GM19438 (cell line): ENCODE measurements around the gene TMBIM4.

Experiments used
- ATAC-seq: cut with Tn5 transposase; IDR thresholded peaks from one replicate; pipeline ENCODE4 v1.9.1; 2021; ENCODE audit warnings: low read depth; ENCODE audit not compliant: unreplicated experiment

Gene TMBIM4

DNA sequence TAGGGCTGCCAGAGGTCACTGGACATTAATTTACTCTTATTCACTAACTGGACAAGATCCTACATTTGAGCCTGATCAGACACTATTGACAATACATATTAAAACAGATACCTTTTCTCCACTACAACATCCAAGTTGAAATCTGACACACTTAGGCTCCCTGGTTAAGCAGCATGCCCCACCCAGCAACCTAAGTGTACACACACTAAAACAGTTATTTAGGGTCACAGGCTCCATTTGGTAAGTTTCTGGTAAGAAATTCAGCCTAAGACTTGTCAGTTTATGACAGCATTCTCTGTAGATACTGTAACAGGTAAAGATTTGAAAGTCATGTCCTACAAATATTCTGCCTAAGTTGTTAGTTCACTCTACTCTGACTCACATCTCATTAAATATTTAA, 27.0 kb downstream of the TMBIM4 start:
- ATAC-seq = no peak

DNA sequence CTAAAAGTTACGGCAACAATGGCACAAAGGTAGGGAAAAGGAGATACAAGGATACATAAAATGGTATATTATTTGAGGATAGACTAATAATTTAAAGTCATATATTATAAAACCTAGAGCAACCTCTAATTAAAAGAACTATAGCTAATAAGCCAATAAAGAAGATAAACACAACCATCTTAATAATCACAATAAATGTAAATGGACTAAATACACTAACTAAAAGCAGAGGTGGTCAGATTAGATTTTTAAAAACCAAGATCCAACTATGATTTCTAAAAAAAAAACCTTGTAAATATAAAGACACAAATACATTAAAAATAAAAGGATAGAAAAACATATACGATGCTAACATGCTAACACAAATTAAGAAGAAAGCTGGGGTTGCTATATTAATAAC, 28.5 kb downstream of the TMBIM4 start:
- ATAC-seq = no peak

DNA sequence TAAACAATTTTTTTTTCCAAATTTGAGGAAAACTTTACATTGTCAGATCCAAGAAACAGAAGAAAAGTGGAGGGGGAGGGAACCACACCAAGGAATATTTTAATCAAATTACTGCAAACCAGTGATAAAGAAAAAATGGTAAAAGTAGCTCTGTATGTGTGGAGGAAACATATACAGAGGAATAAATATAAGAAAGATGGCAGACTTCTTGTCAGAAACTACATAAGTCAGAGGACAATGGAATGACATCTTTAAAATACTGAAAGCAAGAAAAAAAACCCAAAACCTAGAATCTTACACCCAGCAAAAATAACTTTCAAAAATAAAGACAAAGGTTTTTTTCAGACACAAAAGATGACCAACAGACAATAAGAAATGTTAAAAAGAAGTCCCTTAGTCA, 29.1 kb downstream of the TMBIM4 start:
- no peak for ATAC-seq

DNA sequence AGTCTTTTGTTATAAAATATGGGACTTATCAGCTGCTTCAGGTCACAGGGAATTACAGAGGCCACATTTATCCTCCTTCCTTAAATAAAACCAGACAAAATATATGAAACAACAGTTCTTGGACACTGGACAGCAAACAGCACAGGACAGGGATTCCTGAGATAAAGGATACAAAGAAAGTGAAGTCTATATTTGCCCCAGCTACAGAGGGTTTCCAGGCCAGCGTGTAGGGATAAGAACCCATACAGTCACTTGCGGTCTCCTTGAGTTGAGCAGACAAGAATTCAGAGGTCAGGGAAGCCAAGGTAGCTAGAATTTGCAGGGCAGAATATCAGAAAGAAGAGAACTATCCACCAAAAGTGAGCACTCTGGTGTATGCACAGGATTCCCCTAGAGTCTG, 30.5 kb downstream of the TMBIM4 start:
- ATAC-seq = no peak

DNA sequence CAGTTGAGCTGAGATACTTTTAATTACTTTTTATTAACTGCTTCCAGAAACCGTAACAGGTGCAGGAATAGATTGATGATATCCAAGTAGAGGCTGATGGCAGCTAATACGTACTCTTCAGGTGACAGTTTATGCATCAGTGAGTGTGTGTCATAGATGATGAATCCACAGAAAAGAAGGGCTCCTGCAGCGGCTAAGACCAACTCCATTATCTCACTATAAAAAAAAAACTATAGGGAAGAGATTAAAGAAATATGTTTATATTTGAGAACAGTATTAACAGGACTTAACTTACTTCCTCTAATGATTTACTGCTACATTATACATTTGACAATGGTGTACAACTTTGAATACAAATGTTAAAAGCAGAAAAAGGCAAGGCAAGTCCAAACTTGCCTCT, 31.9 kb downstream of the TMBIM4 start:
- no peak for ATAC-seq

DNA sequence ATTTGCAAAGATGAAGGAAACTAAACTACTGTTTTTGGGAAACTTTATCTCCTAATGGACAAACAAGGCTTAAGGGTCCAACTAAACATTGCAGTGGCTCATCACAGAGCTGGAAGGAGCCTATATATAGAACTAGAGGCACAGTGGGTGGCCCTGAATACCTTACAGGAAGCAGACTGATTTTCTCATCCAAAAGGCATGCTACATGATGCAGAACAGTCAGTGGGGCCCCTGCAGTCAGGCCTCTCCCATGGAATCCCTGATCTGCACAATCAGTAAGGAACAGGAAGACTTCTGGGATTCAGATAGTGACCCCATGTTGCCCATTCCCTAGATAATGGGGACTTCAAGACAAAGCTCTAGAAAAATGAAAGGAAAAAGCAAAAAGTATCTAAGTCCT, 37.4 kb downstream of the TMBIM4 start:
- no peak for ATAC-seq

DNA sequence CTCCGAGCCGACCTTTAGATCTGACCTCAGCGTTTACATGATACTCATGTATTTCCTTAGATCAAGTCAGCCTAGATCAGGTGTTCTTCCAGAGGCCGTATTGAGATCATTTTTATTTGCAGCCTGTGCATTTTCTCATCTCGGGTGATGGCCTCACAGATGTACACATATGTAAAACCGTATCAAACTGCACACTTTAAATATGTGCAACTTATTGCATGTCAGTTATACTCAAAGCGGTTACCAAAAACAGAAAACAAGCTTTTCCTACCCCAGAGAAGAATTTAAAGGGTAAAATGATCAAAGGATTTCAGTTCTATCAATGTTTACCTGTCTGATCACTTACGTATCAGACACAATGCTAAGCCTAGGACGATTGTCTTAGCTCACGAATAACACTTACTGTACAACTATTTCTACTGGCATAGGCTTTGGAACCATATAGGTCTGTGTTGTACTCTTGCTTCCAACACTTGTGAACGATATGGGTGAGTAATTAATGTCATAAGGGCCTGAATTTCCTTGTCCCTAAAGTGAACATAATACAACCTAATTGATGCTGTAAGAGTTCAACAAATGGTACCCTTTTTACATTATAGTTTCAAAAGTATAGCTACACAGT, 38.6 kb downstream of the TMBIM4 start:
- ATAC-seq = no peak

DNA sequence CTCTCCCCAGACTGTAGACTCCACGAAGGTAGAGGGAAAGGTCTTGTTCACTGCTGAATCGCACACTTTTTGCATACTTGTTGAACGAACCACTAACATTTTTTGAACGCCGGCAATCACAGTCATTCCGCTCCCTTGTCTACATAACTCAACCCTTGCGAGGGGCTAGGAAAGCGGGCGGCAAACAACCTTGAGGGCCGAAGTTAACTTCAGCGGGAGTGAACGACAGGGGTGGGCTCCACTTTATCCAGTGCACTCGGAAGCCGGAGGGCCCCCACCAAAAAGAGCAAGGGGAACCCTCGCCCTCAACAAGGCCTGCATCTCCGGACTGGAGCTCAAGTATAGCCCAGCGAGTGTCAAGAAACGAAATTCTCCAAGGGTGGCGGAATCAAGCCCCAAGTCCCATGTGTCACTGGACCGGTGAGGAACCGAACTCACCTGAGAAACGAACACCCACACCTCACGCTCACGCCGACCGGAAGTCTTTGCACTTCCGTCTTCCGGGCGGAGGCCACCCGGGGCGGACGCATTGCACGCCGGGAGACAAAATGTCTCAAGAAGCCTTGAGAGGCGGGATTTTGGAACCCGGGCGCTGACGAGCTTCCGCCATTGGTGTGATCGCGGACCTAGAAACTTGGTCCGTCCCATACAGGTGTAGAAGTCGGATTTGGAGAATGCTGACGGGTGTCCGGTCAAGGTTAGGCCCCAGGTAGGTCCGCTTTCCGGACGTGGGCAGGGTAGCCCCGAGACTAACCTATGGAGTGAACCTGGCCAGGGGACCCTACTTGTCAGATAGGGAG, 39.3 kb downstream of the TMBIM4 start, which contains the start of gene LLPH:
Gene LLPH (minus strand): TSS at position 484 of the 800 bp plus-strand sequence. CDS start 1,644 bp downstream, outside the sequence.
- peak; percentile 98 for ATAC-seq

DNA sequence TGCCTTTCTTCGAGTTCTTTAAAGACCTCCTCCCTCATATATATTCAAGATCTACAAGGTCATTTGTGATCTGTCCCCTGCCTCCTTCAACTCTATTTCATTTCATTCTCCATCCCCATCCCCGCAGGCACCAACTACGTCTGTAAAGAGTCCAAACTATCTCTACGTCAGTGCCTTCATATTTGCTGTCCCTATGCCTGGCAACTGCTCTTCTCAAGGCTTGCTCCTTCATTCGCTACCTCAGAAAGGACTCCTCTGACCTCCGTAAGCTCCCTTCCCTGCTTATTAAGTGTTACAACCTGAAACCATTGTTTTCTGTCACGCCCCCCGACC, 39.9 kb downstream of the TMBIM4 start:
- ATAC-seq = no peak

DNA sequence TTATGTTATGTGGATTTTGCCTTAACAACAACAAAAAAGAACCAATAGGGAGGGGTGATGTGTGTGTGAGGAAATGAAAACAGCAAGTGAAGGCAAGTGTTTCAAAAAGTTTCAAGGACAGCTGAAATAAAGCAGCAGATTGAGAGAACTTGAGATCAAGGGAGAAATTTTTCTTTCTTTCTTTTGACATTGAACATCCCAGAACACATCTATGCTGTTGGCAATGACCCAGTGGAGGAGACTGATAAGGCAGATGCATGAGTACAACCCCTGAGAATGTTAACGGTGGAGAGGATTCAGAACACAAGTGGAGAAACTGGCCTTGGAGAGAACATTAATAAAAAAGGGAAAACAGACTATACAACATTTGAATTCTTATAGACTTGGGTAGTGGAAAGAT, 42.1 kb downstream of the TMBIM4 start:
- ATAC-seq = no peak

DNA sequence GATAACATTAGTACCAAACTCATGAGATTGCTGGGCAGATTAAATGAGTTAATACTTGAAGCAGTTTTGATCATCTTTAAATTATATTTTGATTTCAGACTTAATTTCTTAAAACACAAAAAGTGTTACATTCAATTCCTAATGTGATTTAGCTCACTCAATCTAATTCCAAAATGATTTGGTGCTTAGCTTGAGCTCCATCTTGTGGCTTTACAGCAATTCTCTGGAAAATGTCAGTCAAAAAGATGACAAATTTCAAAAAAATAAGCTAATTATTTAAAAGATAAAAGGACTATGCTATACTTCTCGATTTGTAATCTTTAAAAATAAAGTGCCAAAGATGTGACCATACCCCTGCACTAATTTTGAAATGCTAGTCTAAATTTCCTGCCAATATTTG, 49.3 kb downstream of the TMBIM4 start:
- ATAC-seq = no peak

DNA sequence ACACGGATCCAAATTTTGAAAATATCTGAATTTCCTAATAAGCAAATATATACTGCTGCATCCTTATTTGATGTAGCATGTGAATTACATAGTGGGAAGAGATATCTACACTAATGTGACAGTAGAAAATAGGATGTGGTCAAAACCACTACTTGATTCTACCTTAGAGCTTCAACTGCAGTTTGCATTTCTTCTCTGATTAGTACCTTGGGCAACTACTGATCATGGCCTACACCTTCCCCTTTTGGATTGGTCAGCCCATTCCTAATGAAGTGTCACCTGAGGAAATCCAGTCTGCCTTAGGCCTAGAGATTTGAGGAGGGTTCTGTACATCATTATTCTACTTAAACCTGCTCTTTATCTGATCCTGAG, 49.9 kb downstream of the TMBIM4 start:
- no peak for ATAC-seq

DNA sequence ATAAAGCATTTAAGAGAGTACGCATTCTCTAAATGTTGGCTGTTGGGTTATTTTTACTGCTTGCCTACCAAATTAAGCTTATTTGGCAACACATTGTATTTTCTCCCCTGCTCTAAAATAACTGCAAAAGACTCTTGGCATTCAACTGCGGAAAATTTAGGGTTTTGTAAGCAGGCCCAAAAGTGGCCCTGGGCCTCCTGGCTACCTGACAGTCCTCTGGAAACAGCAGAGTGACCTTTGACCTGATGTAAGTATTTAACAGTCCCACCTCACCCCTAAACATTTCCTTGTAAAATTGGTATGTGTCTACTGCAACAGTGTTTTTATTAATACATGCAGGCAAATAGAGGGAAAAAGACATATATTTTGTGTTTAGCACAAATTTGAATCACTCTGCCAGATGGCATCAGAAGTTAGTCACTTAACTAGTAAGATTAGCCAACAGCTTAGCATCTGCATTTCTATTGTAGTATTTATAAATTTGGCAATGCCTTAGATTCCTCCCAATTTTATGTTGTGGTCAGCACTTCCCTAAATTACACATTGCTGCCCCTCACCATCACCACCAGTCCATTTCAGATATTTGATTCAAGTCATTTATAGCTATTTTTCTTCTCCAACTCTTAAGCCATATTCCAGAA, 50.4 kb downstream of the TMBIM4 start:
- ATAC-seq = no peak

DNA sequence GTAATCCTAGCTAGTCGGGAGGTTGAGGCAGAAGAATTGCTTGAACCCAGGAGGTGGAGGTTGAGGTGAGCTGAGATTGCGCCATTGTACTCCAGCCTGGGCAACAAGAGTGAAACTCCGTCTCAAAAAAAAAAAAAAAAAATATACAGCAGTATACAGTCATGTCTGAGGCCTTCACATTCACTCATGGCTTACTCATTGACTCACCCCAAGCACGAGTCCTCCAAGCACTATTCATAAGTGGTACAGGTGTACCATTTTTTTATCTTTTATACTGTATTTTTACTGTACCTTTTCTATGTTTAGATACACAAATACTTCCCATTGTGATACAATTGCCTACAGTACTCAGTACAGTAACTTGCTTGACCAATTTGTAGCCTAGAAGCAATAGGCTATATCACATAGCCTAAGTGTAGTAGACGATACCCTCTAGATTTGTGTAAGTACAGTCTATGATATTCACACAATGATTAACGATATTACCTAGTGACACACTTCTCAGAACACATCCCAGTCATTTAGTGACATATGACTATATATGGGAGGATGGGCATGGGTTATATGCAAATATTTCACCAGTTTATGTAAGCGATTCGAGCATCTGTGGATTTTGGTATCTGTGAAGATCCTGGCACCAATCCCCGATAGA, 51.4 kb downstream of the TMBIM4 start:
- ATAC-seq = no peak

DNA sequence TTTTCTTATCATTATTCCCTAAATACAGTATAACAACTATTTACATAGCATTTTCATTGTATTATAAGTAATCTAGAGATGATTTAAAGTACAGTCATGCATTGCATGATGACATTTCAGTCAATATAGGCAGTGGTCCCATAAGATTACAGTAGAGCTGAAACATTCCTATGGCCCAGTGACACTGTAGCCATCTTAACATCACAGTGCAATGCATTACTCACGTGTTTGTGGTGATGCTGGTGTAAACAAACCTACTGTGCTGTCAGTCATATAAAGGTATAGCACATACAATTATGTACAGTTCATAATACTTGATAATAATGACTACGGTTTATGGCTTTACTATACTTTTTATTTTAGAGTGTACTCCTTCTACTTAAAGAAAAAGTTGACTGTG, 52.6 kb downstream of the TMBIM4 start:
- ATAC-seq = no peak

DNA sequence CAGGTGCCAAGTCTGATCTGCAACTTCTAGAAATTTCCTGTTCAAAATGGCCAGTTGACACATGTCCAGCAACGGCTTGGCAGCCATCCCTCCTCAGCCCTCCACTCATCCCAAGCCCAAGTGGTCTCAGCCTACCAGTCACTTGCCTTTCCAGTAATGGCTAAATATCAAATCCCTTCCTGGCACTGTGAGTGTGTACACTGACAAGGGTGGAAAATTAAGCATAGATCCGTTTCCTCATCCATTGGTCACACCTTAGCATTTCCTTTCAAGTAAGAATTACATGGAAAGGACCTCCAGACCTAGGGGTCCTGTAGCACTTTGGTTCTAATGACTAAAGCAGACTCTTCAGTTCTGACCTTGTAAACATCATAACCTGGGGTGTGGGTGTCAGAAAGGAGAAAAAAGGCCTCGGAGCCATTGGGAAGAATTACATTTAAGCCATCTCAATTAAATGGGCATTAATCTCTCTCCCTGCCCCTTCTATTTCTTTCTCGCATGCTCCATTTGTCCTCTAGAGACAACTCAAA, 54.7 kb downstream of the TMBIM4 start:
- no peak for ATAC-seq

DNA sequence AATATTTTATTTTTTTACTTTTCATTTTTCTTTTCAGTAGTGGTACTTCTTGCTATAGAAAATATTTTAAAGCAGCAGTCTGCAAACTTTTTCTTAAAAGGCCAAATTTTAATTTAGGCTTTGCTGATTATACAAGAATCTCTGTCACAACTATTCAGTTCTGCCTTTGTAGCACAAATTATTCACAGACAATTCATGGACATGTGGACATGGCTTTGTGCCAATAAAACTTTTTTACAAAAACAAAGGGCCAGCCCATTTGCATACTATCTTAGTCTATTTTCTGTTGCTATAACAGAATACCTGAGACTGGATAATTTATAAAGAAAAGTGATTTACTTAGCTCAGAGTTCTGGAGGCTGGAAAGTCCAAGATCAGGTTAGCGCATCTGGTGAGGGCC, 56.3 kb downstream of the TMBIM4 start:
- ATAC-seq = no peak

DNA sequence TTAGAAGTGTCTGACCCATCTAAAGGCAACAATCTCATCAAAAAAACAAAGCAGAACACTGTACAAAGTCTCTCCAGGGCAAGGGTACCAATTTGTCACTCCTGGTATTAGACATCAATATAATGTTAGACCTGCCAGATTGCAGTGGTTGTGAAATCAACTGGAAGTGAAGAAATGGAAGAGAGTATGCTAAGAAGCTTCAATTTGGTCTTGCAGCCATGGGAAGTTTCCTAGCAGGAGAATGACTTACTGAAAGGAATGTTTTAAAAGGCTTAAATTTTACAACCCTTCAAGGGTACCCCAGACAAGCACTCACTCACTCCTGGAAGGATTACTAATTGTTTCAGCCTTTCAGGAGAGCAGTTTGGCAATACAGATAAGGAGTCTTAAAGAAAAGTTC, 58.2 kb downstream of the TMBIM4 start:
- ATAC-seq = no peak

DNA sequence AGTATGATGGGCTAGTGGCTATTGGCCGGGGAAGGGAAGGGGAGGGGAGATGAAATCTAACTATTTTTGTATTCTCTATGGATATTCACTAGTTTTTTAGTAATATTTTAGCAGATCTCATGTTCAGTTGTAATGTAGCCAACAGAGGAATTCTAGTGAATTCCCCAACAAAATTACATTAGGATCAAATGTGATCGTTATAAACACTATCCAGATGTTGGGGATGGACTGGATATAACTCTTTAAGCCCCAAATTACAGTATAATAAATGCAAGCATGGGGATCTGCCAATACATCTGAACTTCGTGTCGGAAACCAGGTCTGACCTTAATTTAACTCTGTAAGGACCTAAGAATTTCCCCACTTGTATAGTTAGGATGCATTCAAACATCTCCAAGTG, 60.7 kb downstream of the TMBIM4 start:
- ATAC-seq = no peak

DNA sequence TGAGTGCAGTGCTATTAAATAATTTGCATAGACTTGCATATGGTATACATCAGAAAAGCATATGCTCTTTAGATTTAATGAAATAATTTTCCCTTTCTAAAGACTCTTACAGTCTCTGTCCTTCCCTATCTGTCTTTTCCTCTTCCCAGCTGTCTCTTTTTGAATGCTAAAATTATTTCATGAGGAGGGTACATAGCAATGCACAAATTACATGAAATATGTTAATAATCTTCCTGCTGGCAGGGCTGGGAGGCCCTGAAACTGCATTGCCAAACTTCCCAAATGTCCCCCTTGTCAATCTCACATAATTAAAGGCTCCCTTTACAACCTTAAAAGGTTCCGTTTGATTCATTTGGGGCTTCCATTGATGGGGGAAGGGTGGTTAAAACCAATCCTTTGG, 61.4 kb downstream of the TMBIM4 start:
- ATAC-seq = no peak

DNA sequence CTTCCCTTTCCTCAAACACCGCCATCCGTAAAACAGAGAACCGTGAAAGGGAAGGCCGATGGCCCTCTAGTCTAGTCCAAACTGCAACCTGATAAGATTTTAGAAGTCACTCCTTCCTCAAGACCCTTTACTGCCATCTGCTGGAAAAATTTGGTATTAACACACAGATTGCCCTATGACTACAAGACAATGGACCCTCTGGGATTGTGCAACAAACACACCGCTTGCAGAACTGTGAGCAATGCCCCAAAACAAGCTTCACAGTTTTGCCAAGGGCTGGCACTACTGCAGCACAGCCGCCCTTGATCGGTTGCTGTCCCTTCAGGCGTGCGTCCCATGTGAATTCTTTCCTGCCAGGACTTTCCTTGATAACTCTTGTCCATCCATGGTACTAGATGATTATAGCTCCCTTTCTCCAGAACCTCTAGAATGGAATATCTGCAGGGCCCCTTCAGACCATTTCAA, 62.3 kb downstream of the TMBIM4 start:
- peak; percentile 92 for ATAC-seq
